Ishikawa (cell line): Measurements from ENCODE around the gene ZCCHC7.

ENCODE experiments used
- CEBPB ChIP-seq: IDR thresholded peaks from 2 replicates; pipeline ENCODE4 v1.6.1; 2012
- CREB1 ChIP-seq: IDR thresholded peaks from 2 replicates; pipeline ENCODE4 v1.6.1; 2012; ENCODE audit warnings: low read depth
- EGR1 ChIP-seq: IDR thresholded peaks from 2 replicates; pipeline ENCODE4 v1.6.1; 2012
- RAD21 ChIP-seq: IDR thresholded peaks from 2 replicates; pipeline ENCODE4 v1.6.1; 2012; ENCODE audit warnings: low read depth
- TCF12 ChIP-seq: IDR thresholded peaks from 2 replicates; pipeline ENCODE4 v1.6.1; 2012; ENCODE audit warnings: low read depth
- YY1 ChIP-seq: IDR thresholded peaks from 2 replicates; pipeline ENCODE4 v1.6.1; 2012; ENCODE audit warnings: low read depth
- ZBTB7A ChIP-seq: IDR thresholded peaks from 2 replicates; pipeline ENCODE4 v1.6.1; 2012; ENCODE audit warnings: low read depth

DNA sequence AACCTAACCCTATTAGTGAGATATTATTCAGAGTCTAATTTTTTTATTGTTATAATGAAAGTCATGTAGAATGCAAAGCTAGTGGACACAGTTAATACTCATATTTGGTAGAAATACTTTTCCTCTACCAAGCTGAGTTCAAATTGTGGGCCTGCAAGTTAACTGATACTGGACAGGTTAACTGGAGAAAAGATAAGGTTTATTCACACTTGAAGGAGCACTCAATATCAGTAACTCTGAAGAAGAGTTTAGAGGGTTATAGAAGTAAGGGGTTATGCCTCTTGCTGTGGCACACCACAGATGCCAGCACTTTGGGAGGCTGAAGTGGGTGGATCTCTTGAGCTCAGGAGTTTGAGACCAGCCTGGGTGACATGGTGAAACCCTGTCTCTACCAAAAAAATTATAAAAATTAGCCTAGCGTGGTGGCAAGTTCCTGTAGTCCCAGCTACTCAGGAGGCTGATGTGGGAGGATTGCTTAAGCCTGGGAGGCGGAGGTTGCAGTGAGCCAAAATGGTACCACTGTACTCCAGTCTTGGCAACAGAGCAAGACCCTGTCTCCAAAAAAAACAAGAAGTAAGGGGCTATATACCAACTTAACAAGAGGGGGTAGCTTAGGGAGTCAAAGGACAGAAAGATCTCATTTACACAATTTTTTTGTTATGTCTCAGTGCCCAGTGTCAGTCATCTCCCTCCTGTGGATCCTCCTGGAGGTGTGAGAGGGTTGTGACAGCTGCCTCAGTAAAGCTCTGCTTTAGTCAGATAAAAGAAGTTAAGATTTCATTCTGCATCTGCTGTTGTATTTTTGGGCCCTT lies 180.9 kb downstream of the ZCCHC7 start:
- TF ChIP-seq CREB1, result no peak
- no peak for TF ChIP-seq CEBPB
- TF ChIP-seq TCF12, result no peak
- TF ChIP-seq EGR1, result no peak
- TF ChIP-seq ZBTB7A, result no peak
- TF ChIP-seq RAD21, result no peak
- TF ChIP-seq YY1, result no peak
